Esophagus muscularis mucosa (tissue), 4 donors: Measurements from ENCODE around the gene CTRB1. TPM values are rescaled to one million over a fixed set of nuclear protein-coding genes. Genes with fewer than 3 reads are reported as not detected.
A peak's percentile ranks its signal among the peaks of the same experiment; 100 is the strongest.

ENCODE experiments used
- DNase-seq: peaks from one replicate; pipeline ENCODE4 v3.0.0-alpha.2; 2017; ENCODE audit errors: extremely low spot score
- H3K27ac ChIP-seq, 4 donors: fragments of 200-600 bp; sonication (generic); replicated peaks in 1 of 4; 1 replicate in 3 of 4; 2 replicates in 1 of 4; pipeline ENCODE4 v1.5.1; 2016 to 2019; ENCODE audit warnings: mild to moderate bottlenecking in 1 of 4
- H3K27me3 ChIP-seq, 4 donors: fragments of 200-600 bp; sonication (generic); one replicate each; pipeline versions ENCODE4 v1.5.1 to v1.6.0; 2016 to 2019
- H3K36me3 ChIP-seq, 4 donors: fragments of 200-600 bp; sonication (generic); one replicate each; pipeline ENCODE4 v1.5.1; 2016 to 2019
- H3K4me1 ChIP-seq, 4 donors: fragments of 200-600 bp; sonication (generic); one replicate each; pipeline ENCODE4 v1.5.1; 2016 to 2019
- H3K4me3 ChIP-seq, 4 donors: fragments of 200-600 bp; sonication (generic); 1 replicate in 2 of 4; 2 replicates in 2 of 4; pipeline ENCODE4 v1.5.1; 2016 to 2019; ENCODE audit warnings: mild to moderate bottlenecking in 4 of 4, moderate library complexity in 1 of 4
- H3K9me3 ChIP-seq, 4 donors: fragments of 200-600 bp; sonication (generic); 1 replicate in 3 of 4; 2 replicates in 1 of 4; pipeline ENCODE4 v1.5.1; 2016 to 2019
- EP300 ChIP-seq: sonication (generic); formaldehyde crosslinking; IDR thresholded peaks from one replicate; pipeline ENCODE4 v1.6.1; 2017; ENCODE audit warnings: antibody characterized with exemption
- POLR2A ChIP-seq: fragments of 450-650 bp; IDR thresholded peaks from one replicate; pipeline ENCODE4 v1.6.1; 2017; ENCODE audit warnings: antibody characterized with exemption, moderate library complexity, mild to moderate bottlenecking, low read depth
- POLR2AphosphoS5 ChIP-seq, 2 donors: sonication (generic); formaldehyde crosslinking; IDR thresholded peaks; one replicate each; pipeline ENCODE4 v1.6.1; 2017; ENCODE audit warnings: antibody characterized with exemption in 2 of 2
- WGBS: methylation state at CpG from one replicate; pipeline ENCODE4 v1.1.5; 2018; 5-methylcytosine and 5-hydroxymethylcytosine counted together
- intact Hi-C: fragments of 100-400 bp; cut with DNase I; formaldehyde crosslinking; loops from one replicate; pipeline ENCODE4 v1.15.1; 2023
- total RNA-seq, 4 donors: library from RNA; depleted of rRNA; stranded (reverse); fragments of >200 nt; gene quantifications; one replicate each; pipeline versions ENCODE4 v1.1.0 to v1.2.1, GENCODE V29; 2016
- TF ChIP-seq, protein P1 (sequence below), 3 experiments: fragments of 200-600 bp in 2 of 3; fragments of 450-650 bp in 1 of 3; sonication (generic) in 2 of 3; IDR thresholded peaks; one replicate each; pipeline ENCODE4 v1.5.1; 2017 to 2019; ENCODE audit warnings: antibody characterized with exemption in 3 of 3, mild to moderate bottlenecking in 2 of 3, moderate library complexity in 1 of 3

Gene CTRB1
- total RNA-seq, 4 donors from 2014 or later = not detected

DNA sequence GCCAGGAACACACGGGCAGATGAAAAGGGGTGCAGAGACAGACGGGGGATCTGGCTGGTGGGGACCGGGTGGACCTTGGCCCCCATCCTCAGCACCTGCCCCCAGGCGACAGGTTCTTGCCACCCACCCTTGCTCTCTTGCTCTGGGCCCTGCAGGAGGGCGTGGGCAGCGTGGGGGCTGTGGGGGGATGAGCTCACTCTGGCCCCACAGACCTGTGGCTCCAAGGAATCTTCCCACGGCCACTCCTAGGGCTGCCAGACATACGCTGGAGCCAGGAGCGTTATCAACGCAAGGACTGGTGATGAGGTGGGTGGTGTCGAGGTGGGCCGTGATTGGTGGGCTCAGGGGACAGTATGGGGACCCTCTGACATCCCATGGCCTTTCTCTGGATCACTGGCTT, 6.3 kb downstream of the CTRB1 start:
- Histone ChIP-seq H3K9me3 (no peaks in the 10 kb centered on the region), H3K27me3 (peaks cover 0 to 24% (median 0%) of the 10 kb centered on the region in 4 donors), H3K36me3 (peaks cover 13 to 27% (median 26%) of the 10 kb centered on the region in 4 donors), H3K27ac (no peak overlapping the region), H3K4me1 (peaks cover 0 to 8% (median 0%) of the 10 kb centered on the region in 4 donors), H3K4me3 (no peak overlapping the region)
- intact Hi-C loops = loop anchor here (2.0 kb wide), 1 partner anchor 16 kb away; no protein-coding TSS in a partner anchor
- TF ChIP-seq POLR2A (no peak), POLR2AphosphoS5 (IDR thresholded peaks at IDR 0.05) (no peak), EP300 (no peak)
- TF ChIP-seq, protein P1, sequence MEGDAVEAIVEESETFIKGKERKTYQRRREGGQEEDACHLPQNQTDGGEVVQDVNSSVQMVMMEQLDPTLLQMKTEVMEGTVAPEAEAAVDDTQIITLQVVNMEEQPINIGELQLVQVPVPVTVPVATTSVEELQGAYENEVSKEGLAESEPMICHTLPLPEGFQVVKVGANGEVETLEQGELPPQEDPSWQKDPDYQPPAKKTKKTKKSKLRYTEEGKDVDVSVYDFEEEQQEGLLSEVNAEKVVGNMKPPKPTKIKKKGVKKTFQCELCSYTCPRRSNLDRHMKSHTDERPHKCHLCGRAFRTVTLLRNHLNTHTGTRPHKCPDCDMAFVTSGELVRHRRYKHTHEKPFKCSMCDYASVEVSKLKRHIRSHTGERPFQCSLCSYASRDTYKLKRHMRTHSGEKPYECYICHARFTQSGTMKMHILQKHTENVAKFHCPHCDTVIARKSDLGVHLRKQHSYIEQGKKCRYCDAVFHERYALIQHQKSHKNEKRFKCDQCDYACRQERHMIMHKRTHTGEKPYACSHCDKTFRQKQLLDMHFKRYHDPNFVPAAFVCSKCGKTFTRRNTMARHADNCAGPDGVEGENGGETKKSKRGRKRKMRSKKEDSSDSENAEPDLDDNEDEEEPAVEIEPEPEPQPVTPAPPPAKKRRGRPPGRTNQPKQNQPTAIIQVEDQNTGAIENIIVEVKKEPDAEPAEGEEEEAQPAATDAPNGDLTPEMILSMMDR (IDR thresholded peaks at IDR 0.05) = no peak
- DNase-seq = no peak
- 63% methylated on average over 5 of the region's 12 CpGs for WGBS

DNA sequence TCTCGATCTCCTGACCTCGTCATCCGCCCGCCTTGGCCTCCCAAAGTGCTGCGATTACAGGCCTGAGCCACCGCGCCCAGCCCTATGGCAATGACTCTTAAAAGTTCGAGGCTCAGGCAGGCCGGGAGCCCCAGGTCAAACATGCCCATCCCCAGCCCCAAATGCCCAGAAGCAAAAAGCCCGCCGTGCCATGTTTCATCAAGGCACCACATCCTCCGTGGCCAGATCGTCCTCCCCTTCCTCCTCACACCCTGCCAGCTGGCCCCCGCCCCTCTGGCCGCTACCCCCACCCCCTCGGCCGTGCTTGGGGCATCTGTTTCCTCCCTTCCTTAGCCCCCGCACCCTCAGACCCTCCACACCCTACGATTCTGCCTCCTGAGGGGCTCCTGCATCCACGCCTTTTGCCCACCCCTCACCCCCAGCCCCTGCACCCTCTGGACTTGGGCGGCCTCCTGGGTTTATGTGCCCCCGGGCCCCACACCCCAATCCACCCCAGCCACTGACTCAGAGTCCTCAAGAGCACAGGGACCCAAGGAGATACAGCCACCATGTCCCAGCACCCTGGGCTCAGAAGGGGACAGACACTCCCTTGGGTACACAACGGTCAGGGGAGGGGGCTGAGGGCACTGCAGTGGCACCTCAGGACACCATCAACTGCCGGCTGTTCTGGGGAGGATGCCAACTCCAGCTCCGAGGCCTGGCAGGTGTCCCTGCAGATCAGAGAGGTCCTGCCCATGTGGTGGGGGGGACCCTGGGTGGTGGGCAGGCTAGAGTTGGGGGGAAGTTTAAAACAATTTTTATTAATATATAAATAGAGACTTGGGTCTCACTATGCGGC, 7.1 kb downstream of the CTRB1 start:
- WGBS = 76% methylated on average over 24 of the region's 26 CpGs
- H3K4me1 ChIP-seq = peaks cover 0 to 14% (median 2%) of the 10 kb centered on the region in 4 donors
- H3K4me3 ChIP-seq = no peak overlapping the region
- DNase-seq = no peak
- intact Hi-C loops = loop anchor here (2.0 kb wide), 1 partner anchor 17 kb away; no protein-coding TSS in a partner anchor
- H3K27ac ChIP-seq = no peak overlapping the region
- H3K27me3 ChIP-seq = peaks cover 0 to 24% (median 0%) of the 10 kb centered on the region in 4 donors
- peaks cover 13 to 34% (median 27%) of the 10 kb centered on the region in 4 donors for H3K36me3 ChIP-seq
- TF ChIP-seq POLR2A (no peak), POLR2AphosphoS5 (IDR thresholded peaks at IDR 0.05) (no peak), EP300 (no peak)
- TF ChIP-seq, protein P1 (IDR thresholded peaks at IDR 0.05) = no peak
- no peaks in the 10 kb centered on the region for H3K9me3 ChIP-seq

DNA sequence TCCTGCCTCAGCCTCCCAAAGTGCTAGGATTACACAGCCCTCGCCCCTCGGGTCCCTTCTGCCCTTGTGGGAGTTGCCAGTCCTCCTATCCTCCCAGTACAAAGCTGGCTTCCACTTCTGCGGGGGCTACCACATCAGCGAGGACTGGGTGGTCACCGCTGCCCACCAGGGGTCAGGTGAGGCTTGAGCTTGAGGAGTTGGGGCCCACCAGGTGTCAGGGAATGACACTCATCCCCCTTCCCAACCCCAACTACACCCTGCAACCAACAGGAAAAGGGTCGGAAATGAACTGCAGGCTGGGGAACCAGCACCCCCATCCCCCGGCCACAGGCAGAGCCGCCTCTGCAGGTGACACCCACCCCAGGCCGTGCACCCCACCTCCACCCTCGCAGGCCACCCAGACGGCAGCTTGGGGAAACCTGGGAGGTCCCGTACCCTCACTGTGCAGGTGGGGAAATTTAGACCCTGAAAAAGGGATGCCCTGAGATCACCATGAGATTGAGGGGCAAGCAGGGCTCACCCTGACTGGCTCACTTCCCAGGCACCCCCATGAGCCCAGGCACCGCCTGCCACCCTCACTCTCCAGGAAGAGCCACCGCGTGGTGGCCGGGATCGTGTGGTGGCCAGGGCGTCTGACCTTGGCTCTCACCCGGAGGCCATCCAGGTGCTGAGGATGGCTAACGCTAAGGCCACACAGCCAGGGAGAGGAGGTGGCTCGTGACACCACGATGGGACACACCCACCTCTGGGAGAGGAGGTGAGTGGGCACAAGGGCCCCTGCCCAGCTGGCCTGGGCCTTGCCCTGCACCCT, 8.0 kb downstream of the CTRB1 start:
- H3K4me1 ChIP-seq = peaks cover 0 to 15% (median 2%) of the 10 kb centered on the region in 4 donors
- DNase-seq = no peak
- WGBS = 71% methylated on average over 16 of the region's 22 CpGs
- no peak overlapping the region for H3K4me3 ChIP-seq
- no peak overlapping the region for H3K27ac ChIP-seq
- intact Hi-C loops = no loop called here
- TF ChIP-seq POLR2AphosphoS5 (IDR thresholded peaks at IDR 0.05) = peak in 1 of 2 donors; percentile 16
- TF ChIP-seq, protein P1 (IDR thresholded peaks at IDR 0.05) = no peak
- H3K27me3 ChIP-seq = peaks cover 0 to 24% (median 0%) of the 10 kb centered on the region in 4 donors
- peaks cover 13 to 42% (median 31%) of the 10 kb centered on the region in 4 donors for H3K36me3 ChIP-seq
- no peaks in the 10 kb centered on the region for H3K9me3 ChIP-seq

DNA sequence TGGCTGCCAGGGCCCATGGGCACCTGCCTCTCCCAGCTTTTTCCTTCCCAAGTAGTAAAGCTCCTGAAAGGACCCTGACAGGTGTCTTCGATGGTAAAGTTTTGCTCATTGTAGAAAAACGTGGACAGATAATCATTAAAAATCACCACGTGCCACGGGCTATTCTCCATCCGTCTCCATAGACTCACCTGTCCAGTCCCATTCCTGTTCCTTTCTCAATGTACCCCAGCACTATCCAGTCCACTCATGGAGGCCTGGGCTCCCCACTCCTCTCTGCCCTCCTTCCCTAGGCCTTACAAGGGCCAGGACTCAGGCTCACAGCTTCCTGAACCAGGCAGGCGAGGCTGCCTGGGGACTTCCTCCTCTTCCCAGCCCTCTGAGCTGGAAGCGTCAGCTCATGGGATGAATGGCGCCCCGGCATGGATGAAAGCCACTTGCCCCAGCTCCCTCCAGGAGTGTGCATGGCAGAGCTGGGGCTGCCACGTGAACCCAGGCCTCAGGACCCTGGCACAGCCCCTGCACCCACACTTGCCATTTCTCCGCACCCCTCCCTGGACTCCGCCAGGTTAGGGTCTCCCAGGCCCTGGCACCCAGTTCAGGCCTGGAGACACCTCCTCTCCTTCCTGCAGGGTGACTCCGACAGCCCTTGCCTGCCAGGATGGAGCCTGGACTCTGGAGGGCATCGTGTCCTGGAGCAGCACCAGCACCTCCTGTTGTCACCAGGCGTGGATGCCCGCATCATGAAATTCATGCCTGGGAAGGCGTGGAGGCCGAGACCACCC, 8.8 kb downstream of the CTRB1 start:
- WGBS = 84% methylated on average over 18 of the region's 18 CpGs
- Histone ChIP-seq H3K4me1 (peaks cover 0 to 15% (median 2%) of the 10 kb centered on the region in 4 donors), H3K27me3 (peaks cover 0 to 24% (median 0%) of the 10 kb centered on the region in 4 donors), H3K27ac (no peak overlapping the region), H3K4me3 (no peak overlapping the region), H3K36me3 (peaks cover 13 to 50% (median 39%) of the 10 kb centered on the region in 4 donors), H3K9me3 (no peaks in the 10 kb centered on the region)
- DNase-seq = no peak
- intact Hi-C loops = no loop called here
- TF ChIP-seq, protein P1 (IDR thresholded peaks at IDR 0.05) = no peak
- TF ChIP-seq POLR2A = no peak
